Subcutaneous abdominal adipose tissue (tissue), 5 donors: ENCODE data around the gene MAGOHB.
"Not testable (repeated sequence)": the region's sequence is repeated elsewhere in the genome, so short reads cannot be mapped to it uniquely, and the experiment has no call there.

ENCODE experiments used
- H3K27ac ChIP-seq: one replicate; pipeline ENCODE4 v1.7.0; 2013; ENCODE audit warnings: low read depth, mild to moderate bottlenecking, inconsistent platforms, low read length, moderate library complexity
- H3K27me3 ChIP-seq, 5 donors: one replicate each; pipeline ENCODE4 v1.7.0; 2013; ENCODE audit warnings: low read length in 5 of 5, inconsistent platforms in 1 of 5; ENCODE audit not compliant: control insufficient read depth in 5 of 5, insufficient read depth in 4 of 5
- H3K36me3 ChIP-seq, 5 donors: one replicate each; pipeline ENCODE4 v1.7.0; 2013; ENCODE audit warnings: low read length in 5 of 5; ENCODE audit not compliant: control insufficient read depth in 5 of 5, insufficient read depth in 5 of 5
- H3K4me1 ChIP-seq, 5 donors: one replicate each; pipeline ENCODE4 v1.7.0; 2013; ENCODE audit warnings: low read length in 5 of 5, mild to moderate bottlenecking in 3 of 5, moderate library complexity in 1 of 5; ENCODE audit not compliant: control insufficient read depth in 5 of 5, insufficient read depth in 5 of 5
- H3K4me3 ChIP-seq, 5 donors: one replicate each; pipeline ENCODE4 v1.7.0; 2013; ENCODE audit warnings: low read length in 5 of 5, low read depth in 1 of 5
- H3K9ac ChIP-seq, 5 donors: one replicate each; pipeline ENCODE4 v1.7.0; 2013; ENCODE audit warnings: low read length in 5 of 5, mild to moderate bottlenecking in 4 of 5, moderate library complexity in 3 of 5
- H3K9me3 ChIP-seq, 5 donors: one replicate each; pipeline ENCODE4 v1.7.0; 2013; ENCODE audit warnings: low read length in 5 of 5; ENCODE audit not compliant: control insufficient read depth in 5 of 5
- donor health status: healthy.
- donor health status: healthy.
- donor health status: healthy.
- donor health status: healthy.
- donor health status: healthy.

MAGOHB gene

DNA sequence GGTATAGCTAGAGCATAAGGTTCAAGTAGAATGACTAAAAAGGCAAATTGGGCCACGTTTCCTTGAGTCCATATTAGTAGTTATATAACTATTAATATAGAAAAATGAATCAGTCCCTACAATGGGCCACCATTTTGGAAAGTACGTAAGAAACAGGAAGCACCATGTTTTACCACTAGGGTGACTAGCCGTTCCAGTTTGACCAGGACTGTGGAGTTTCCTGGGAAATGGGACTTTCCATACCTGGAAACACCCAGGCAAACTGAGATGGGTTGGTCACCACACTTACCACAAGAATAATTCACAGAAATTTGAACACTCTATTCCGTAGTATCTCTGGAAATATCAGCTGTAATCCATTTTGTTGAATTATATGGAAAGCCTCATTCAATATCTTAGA lies 2.1 kb upstream of the MAGOHB start:
- H3K9me3 ChIP-seq: no peaks in the 10 kb centered on the region
- no peak overlapping the region for H3K4me3 ChIP-seq
- H3K9ac ChIP-seq: no peak overlapping the region
- H3K4me1 ChIP-seq: peaks cover 3 to 20% (median 19%) of the 10 kb centered on the region in 5 donors
- H3K27me3 ChIP-seq: peaks cover 0 to 13% (median 3%) of the 10 kb centered on the region in 5 donors
- no peak overlapping the region for H3K27ac ChIP-seq
- H3K36me3 ChIP-seq: no peaks in the 10 kb centered on the region

DNA sequence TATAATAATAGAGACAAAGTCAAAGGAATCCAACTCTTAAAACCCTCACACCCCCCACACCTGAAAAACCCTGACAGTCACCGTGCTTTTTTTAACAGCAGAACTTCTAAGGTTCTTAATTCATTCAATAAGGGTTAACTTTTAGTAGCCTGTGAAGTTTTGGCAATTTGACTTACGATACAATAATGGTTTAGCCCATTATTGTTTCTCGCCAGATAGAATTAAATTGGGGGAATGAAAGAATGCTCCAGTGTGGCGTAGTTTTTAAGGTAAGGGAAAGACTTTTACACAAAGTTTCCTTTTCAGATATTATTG lies 604 bp upstream of the MAGOHB start:
- Histone ChIP-seq H3K4me1 (peaks cover 3 to 20% (median 19%) of the 10 kb centered on the region in 5 donors), H3K36me3 (peaks cover 3 to 11% (median 8%) of the 10 kb centered on the region in 5 donors), H3K27ac (peak overlapping the region; percentile 88), H3K9ac (peak overlapping the region; percentile 81 to 98 (median 96)), H3K27me3 (peaks cover 0 to 4% (median 0%) of the 10 kb centered on the region in 5 donors), H3K9me3 (no peaks in the 10 kb centered on the region), H3K4me3 (peak overlapping the region; percentile 82 to 97 (median 92))

DNA sequence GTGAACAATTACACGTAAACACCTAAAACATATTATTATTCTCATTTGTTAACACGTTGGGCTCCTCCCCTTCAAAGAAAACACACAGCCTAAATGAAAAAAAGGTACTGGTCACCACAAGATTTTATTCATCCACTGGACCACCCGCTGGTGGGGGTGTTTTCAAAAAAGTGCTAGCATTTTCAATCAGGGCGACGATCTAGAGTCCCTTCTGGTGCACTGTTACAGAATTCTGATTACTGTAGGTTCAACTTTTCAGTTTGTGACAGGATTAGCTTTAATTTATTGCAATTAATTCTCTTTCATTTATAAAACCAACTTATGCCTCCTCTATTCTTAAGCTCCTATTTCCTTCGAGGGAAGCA lies 443 bp downstream of the MAGOHB start:
- H3K4me3 ChIP-seq: peak overlapping the region; percentile 82 to 97 (median 92)
- peak overlapping the region; percentile 81 to 98 (median 96) for H3K9ac ChIP-seq
- no peaks in the 10 kb centered on the region for H3K27me3 ChIP-seq
- peaks cover 6 to 20% (median 14%) of the 10 kb centered on the region in 5 donors for H3K36me3 ChIP-seq
- H3K4me1 ChIP-seq: peaks cover 3 to 20% (median 19%) of the 10 kb centered on the region in 5 donors
- no peaks in the 10 kb centered on the region for H3K9me3 ChIP-seq
- peak overlapping the region; percentile 88 for H3K27ac ChIP-seq

DNA sequence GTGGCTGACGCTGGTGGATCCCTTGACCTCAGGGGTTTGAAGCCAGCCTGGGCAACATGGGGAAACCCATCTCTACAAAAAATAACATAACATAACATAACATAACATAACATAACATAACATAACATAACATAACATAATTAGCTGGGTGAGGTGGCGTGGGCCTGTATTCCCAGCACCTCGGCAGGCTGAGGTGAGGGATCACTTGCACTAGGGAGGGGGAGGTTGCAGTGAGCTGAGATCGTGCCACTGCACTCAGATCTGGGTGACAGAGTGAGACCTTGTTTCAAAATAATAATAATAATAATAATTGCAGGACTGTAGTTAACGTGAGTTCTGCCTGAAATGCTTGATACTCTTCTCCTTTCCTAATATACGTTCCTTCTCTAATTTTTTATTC lies 1.3 kb downstream of the MAGOHB start:
- Histone ChIP-seq H3K4me1 (peaks cover 3 to 20% (median 19%) of the 10 kb centered on the region in 5 donors), H3K4me3 (peak overlapping the region; percentile 82 to 97 (median 92)), H3K9me3 (no peaks in the 10 kb centered on the region), H3K27me3 (no peaks in the 10 kb centered on the region), H3K9ac (peak overlapping the region in 3 of 5 donors; percentile 96 to 98 (median 96)), H3K27ac (no peak overlapping the region), H3K36me3 (peaks cover 8 to 25% (median 20%) of the 10 kb centered on the region in 5 donors)

DNA sequence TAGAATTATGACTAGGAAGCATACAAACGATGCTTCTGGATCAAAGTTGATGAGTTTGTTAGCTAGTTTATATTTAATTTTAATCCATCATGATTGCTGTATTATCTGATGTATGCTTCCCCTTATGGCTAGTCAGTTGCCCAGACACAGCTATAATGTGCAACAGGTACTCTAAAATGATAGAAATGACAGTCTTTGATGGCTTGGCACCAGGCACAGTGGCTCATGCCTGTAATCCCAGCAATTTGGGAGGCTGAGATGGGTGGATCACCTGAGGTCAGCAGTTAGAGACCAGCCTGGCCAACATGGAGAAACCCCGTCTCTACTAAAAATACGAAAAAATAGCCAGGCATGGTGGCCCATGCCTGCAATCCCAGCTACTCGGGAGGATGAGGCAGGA lies 2.2 kb downstream of the MAGOHB start:
- peaks cover 3 to 20% (median 19%) of the 10 kb centered on the region in 5 donors for H3K4me1 ChIP-seq
- H3K27ac ChIP-seq, H3K9ac ChIP-seq, H3K27me3 ChIP-seq, H3K9me3 ChIP-seq, H3K4me3 ChIP-seq: not testable (repeated sequence)
- peaks cover 12 to 30% (median 25%) of the 10 kb centered on the region in 5 donors for H3K36me3 ChIP-seq

DNA sequence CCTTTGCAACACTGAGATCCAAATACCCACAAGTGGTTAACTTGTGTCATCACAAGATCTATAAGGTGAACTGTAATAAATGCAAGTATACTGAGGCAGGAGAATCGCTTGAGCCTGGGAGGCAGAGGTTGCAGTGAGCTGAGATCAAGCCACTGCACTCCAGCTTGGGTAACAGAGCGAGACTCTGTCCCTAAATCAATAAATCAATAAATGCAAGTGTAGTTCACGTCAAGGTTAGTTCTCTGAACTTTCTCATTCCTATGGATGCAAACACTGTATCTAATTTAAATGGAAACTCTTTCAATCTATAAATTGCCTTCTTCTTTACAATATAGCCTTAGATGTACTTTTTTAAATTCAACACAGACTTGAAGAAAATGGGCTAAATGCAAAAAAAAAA lies 3.2 kb downstream of the MAGOHB start:
- Histone ChIP-seq H3K27ac (no peak overlapping the region), H3K4me3 (no peak overlapping the region), H3K4me1 (peaks cover 3 to 20% (median 19%) of the 10 kb centered on the region in 5 donors), H3K36me3 (peaks cover 17 to 32% (median 25%) of the 10 kb centered on the region in 5 donors), H3K9me3 (no peaks in the 10 kb centered on the region), H3K27me3 (no peaks in the 10 kb centered on the region), H3K9ac (no peak overlapping the region)

DNA sequence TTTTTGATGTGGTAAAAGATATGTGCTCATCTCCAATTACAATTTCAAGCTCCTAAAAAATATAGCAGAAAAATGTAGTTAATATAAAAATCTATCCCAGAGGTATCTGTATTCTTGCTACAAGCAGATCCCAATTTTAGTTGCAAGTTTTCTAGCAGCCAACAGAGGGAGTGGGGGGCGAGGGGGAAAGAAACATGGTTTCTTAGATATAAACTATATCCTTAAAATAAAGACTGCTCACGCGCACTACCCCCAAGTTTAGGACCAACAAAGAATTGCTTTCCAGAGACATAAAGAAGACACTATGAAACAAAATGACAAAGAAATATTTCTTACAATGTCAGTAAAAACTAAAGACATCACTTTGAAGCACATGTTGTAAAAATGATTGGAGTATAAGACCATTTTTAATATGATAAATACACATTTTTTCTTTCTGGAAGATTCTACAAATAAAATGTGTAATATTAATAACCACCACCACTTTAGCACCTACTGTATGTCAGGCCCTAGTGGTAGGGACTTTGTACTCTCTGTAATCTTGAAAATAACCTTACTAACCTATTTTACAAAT lies 5.4 kb downstream of the MAGOHB start:
- no peak overlapping the region for H3K27ac ChIP-seq
- H3K4me3 ChIP-seq: no peak overlapping the region
- no peaks in the 10 kb centered on the region for H3K27me3 ChIP-seq
- H3K9ac ChIP-seq: no peak overlapping the region
- no peaks in the 10 kb centered on the region for H3K9me3 ChIP-seq
- H3K36me3 ChIP-seq: peaks cover 20 to 42% (median 30%) of the 10 kb centered on the region in 5 donors
- peaks cover 3 to 14% (median 13%) of the 10 kb centered on the region in 5 donors for H3K4me1 ChIP-seq

DNA sequence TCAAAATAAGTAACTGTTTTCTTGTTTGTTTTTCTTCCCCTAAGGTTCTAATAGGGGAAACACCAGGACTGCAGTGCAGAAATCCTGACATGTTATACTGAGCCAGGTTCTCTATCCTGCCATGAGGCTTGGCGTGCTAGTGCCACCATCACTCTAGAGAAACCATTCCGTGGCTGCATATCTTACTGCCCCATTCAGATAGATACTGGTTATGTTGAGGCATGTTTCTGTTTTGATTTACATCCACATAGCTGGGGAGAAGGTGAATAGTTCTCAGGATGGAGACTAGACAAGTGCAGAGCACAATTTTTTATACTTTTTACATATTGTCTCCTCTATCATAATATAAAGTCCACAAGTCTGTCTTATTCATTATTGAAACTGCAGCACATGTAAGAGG lies 11.5 kb downstream of the MAGOHB start:
- H3K36me3 ChIP-seq: peaks cover 6 to 27% (median 17%) of the 10 kb centered on the region in 5 donors
- no peaks in the 10 kb centered on the region for H3K9me3 ChIP-seq
- H3K4me3 ChIP-seq: no peak overlapping the region
- H3K27ac ChIP-seq: no peak overlapping the region
- no peaks in the 10 kb centered on the region for H3K4me1 ChIP-seq
- no peaks in the 10 kb centered on the region for H3K27me3 ChIP-seq
- no peak overlapping the region for H3K9ac ChIP-seq

DNA sequence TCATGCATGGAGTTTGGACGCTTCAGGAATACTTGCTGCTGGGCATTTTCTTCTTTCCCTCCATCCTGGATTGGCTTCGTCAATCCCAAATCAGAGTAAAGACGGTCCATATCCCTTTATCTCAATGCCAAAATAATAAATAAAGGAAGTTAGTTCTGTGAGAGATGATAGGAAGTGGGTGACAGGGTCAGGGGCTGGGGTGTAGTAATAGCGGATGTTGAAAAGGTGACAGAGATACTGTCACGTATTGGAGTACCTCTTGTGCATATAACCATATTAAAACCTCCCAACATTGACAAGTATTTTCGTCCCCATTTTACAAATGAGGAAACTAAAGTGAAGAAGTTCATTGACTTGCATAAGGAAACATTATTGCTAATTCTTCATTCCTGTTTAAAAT lies 12.4 kb downstream of the MAGOHB start:
- Histone ChIP-seq H3K27ac (no peak overlapping the region), H3K36me3 (peaks cover 5 to 25% (median 20%) of the 10 kb centered on the region in 5 donors)

DNA sequence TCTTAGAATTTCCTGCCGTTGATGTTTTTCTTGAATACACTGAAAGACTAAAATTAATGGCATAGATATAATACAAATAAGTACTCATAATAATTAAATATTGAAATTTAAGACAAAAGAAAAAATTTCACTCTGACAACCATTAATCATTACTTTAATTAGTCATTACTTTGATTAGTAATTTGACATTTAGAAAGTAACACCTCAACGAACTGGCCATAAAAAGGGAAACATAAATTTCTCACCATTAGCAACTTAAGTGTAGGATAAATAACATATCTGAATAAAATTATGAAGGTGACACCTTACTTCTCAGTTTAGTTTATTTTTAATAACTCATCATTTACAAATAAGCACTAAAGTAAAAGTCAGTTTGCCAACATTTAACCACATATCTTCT lies 17.5 kb downstream of the MAGOHB start:
- Histone ChIP-seq H3K27ac (no peak overlapping the region), H3K4me3 (no peak overlapping the region), H3K4me1 (no peaks in the 10 kb centered on the region), H3K9me3 (no peaks in the 10 kb centered on the region), H3K36me3 (peaks cover 13 to 24% (median 15%) of the 10 kb centered on the region in 5 donors), H3K9ac (no peak overlapping the region), H3K27me3 (no peaks in the 10 kb centered on the region)

More for the DNA sequence above, 12.4 kb downstream of the MAGOHB start:
- Histone ChIP-seq H3K27me3 (no peaks in the 10 kb centered on the region), H3K9ac (no peak overlapping the region), H3K4me3 (no peak overlapping the region), H3K9me3 (no peaks in the 10 kb centered on the region), H3K4me1 (no peaks in the 10 kb centered on the region)
